Transverse colon (tissue), 4 donors: ENCODE data around the gene EEPD1. TPM values are rescaled to one million over a fixed set of nuclear protein-coding genes. Genes with fewer than 3 reads are reported as not detected.

Experiments
- DNase-seq: peaks from one replicate; pipeline ENCODE4 v3.0.0-alpha.2; 2019
- H3K27ac ChIP-seq, 4 donors: fragments of 200-600 bp; sonication (generic); 2 replicates each; pipeline ENCODE4 v1.5.1; 2016 to 2018; ENCODE audit warnings: inconsistent platforms in 4 of 4
- H3K27me3 ChIP-seq: fragments of 200-600 bp; sonication (generic); 2 replicates; pipeline ENCODE4 v1.5.1; 2017; ENCODE audit warnings: inconsistent platforms
- H3K36me3 ChIP-seq, 4 donors: fragments of 200-600 bp; sonication (generic); 2 replicates each; pipeline ENCODE4 v1.5.1; 2017 to 2019; ENCODE audit warnings: inconsistent platforms in 4 of 4
- H3K4me1 ChIP-seq, 4 donors: fragments of 200-600 bp; sonication (generic); 2 replicates each; pipeline ENCODE4 v1.5.1; 2017 to 2020; ENCODE audit warnings: inconsistent platforms in 4 of 4
- H3K4me3 ChIP-seq, 4 donors: fragments of 200-600 bp; sonication (generic); 1 replicate in 1 of 4; 2 replicates in 3 of 4; pipeline versions ENCODE4 v1.5.1 to v1.6.1; 2017 to 2019; ENCODE audit warnings: inconsistent platforms in 4 of 4
- H3K9me3 ChIP-seq, 2 donors: fragments of 200-600 bp; sonication (generic); 2 replicates each; pipeline ENCODE4 v1.5.1; 2017 to 2019; ENCODE audit warnings: inconsistent platforms in 2 of 2
- CTCF ChIP-seq, 5 experiments: fragments of 200-600 bp in 3 of 5; fragments of 450-650 bp in 2 of 5; sonication (generic) in 3 of 5; IDR thresholded peaks; 1 replicate in 2 of 5; 2 replicates in 3 of 5; pipeline ENCODE4 v1.5.1; 2016 to 2017; ENCODE audit warnings: antibody characterized with exemption in 5 of 5, inconsistent platforms in 3 of 5, mild to moderate bottlenecking in 2 of 5, moderate library complexity in 1 of 5
- EP300 ChIP-seq: sonication (generic); formaldehyde crosslinking; IDR thresholded peaks from one replicate; pipeline ENCODE4 v1.6.1; 2017; ENCODE audit warnings: antibody characterized with exemption, low read depth
- POLR2A ChIP-seq: fragments of 450-650 bp; IDR thresholded peaks from one replicate; pipeline ENCODE4 v1.6.1; 2016; ENCODE audit warnings: antibody characterized with exemption, mild to moderate bottlenecking, moderate library complexity
- POLR2AphosphoS5 ChIP-seq, 3 donors: sonication (generic); formaldehyde crosslinking; IDR thresholded peaks; one replicate each; pipeline ENCODE4 v1.6.1; 2016; ENCODE audit warnings: antibody characterized with exemption in 3 of 3
- WGBS, 2 donors: methylation state at CpG; one replicate each; pipeline ENCODE4 v1.1.5; 2018; ENCODE audit warnings: low coverage in 1 of 2; 5-methylcytosine and 5-hydroxymethylcytosine counted together
- in situ Hi-C, 4 donors: fragments of 200-750 bp; cut with MboI; loops; one replicate each; pipeline versions ENCODE4 v1.15.0 to v1.15.1; 2017; ENCODE audit warnings: low sequenced_read_pairs in 3 of 4, low pct_ligation_motif_present in 1 of 4, low pct_unique_long_range_greater_than_20kb in 1 of 4
- intact Hi-C: fragments of 100-400 bp; cut with DNase I; formaldehyde crosslinking; loops from one replicate; pipeline ENCODE4 v1.15.1; 2023; ENCODE audit warnings: low total_unique reads
- total RNA-seq, 4 donors: library from RNA; depleted of rRNA; stranded (reverse); fragments of >200 nt; gene quantifications; one replicate each; pipeline ENCODE4 v1.1.0, GENCODE V29; 2016

The EEPD1 gene
- total RNA-seq, 4 donors from 2014 or later, result 16.2 to 36.2 (median 25.2) TPM

DNA sequence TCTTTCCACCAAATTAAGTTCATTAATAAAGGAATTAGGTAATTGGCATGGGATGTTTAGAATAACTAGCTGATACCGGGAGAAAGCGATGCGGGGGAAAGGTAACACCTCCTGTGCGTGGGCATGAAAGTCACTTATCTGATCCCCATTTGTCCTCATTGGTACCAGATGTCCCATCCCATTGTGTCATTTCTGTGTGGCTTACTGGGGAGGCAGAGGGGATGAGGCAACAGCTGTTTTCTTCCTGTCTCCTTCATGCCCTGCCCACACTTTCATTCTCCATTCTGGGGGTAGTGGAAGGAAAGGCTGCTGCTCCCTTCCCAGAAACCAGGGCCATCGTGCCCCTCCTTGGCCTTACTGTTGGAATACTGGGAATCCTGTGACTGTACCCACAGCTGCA is 27.1 kb downstream of the EEPD1 start:
- TF ChIP-seq CTCF (IDR thresholded peaks at IDR 0.05), result no peak
- no peak for TF ChIP-seq POLR2AphosphoS5 (IDR thresholded peaks at IDR 0.05)
- TF ChIP-seq POLR2A, result no peak
- no peak for TF ChIP-seq EP300
- H3K36me3 ChIP-seq, result no peaks in the 10 kb centered on the region
- H3K27me3 ChIP-seq, result no peaks in the 10 kb centered on the region
- intact Hi-C loops (no loop called here), in situ Hi-C loops (no loop called here)
- H3K9me3 ChIP-seq, result no peaks in the 10 kb centered on the region
- H3K4me1 ChIP-seq, result peaks cover 0 to 13% (median 5%) of the 10 kb centered on the region in 4 donors
- no peak for DNase-seq
- no peak overlapping the region for H3K4me3 ChIP-seq
- WGBS, 2 donors, result 84 to 90% methylated on average over 5 of the region's 5 CpGs
- no peak overlapping the region for H3K27ac ChIP-seq

- Histone ChIP-seq H3K36me3 (no peaks in the 10 kb centered on the region), H3K9me3 (no peaks in the 10 kb centered on the region), H3K27ac (no peak overlapping the region), H3K4me1 (peaks cover 0 to 15% (median 5%) of the 10 kb centered on the region in 4 donors), H3K4me3 (no peak overlapping the region), H3K27me3 (no peaks in the 10 kb centered on the region)
- WGBS, 2 donors, result 81 to 86% methylated on average over 3 to 4 of the region's 4 CpGs
- no peak for TF ChIP-seq POLR2A
- TF ChIP-seq EP300, result no peak
- no peak for TF ChIP-seq POLR2AphosphoS5 (IDR thresholded peaks at IDR 0.05)
- no peak for TF ChIP-seq CTCF (IDR thresholded peaks at IDR 0.05)
- in situ Hi-C loops (no loop called here), intact Hi-C loops (no loop called here)
- no peak for DNase-seq
Measured at GRCh38 chr7:36181668-36182067, 28.6 kb downstream of the EEPD1 start.

GRCh38 chr7:36182854-36183604 is 30.0 kb downstream of the EEPD1 start:
- in situ Hi-C loops, result no loop called here
- WGBS, 2 donors, result 74% methylated on average over 13 of the region's 13 CpGs; no CpG with 5 or more reads in 1 of the 2 donors
- no peak overlapping the region for H3K27ac ChIP-seq

GRCh38 chr7:36185092-36185491 is 32.0 kb downstream of the EEPD1 start:
- intact Hi-C loops, result no loop called here
- Histone ChIP-seq H3K4me3 (no peak overlapping the region), H3K27me3 (no peaks in the 10 kb centered on the region), H3K27ac (no peak overlapping the region), H3K9me3 (no peaks in the 10 kb centered on the region), H3K4me1 (peaks cover 0 to 17% (median 7%) of the 10 kb centered on the region in 4 donors), H3K36me3 (no peaks in the 10 kb centered on the region)
- TF ChIP-seq POLR2A (no peak), CTCF (IDR thresholded peaks at IDR 0.05) (no peak), POLR2AphosphoS5 (IDR thresholded peaks at IDR 0.05) (no peak), EP300 (no peak)
- WGBS, 2 donors, result 58 to 64% methylated on average over 2 of the region's 2 CpGs
- DNase-seq, result no peak
- in situ Hi-C loops, result no loop called here

More at GRCh38 chr7:36182854-36183604, 30.0 kb downstream of the EEPD1 start:
- H3K4me1 ChIP-seq, result peaks cover 0 to 17% (median 7%) of the 10 kb centered on the region in 4 donors
- H3K36me3 ChIP-seq, result no peaks in the 10 kb centered on the region
- H3K9me3 ChIP-seq, result no peaks in the 10 kb centered on the region
- H3K27me3 ChIP-seq, result no peaks in the 10 kb centered on the region
- no peak overlapping the region for H3K4me3 ChIP-seq
- TF ChIP-seq POLR2A (no peak), EP300 (no peak), POLR2AphosphoS5 (IDR thresholded peaks at IDR 0.05) (no peak), CTCF (IDR thresholded peaks at IDR 0.05) (no peak)
- intact Hi-C loops, result no loop called here
- no peak for DNase-seq
